ENCODE results near the gene EHD1.

The EHD1 gene

DNA sequence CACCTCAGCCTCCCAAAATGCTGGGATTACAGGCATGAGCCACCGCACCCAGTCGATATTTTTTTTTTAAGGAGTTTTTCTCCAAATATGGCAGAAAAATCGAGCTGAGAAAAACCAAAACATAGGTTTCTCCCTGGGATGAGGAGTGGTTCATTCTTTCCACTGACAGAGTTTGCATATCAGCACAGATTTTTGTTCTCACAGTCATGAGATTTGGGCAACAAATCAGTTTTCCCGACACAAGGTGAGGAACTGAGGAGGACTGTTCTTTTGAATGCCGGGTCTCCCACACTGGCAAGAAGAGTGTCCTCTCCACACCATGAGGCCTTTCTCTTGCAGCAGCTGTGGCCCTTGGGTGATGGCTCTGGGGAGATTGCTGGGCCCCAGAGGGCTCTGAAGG is 3.8 kb upstream of the EHD1 start:
- TF ChIP-seq FOXP2 (optimal IDR thresholded peaks at IDR 0.05; ENCODE audit: control extremely low read depth, extremely low read length, insufficient read depth) (no peak), EZH2 (IDR thresholded peaks at IDR 0.05) (no peak), POLR2AphosphoS5 (IDR thresholded peaks at IDR 0.05; ENCODE audit: borderline replicate concordance, low read depth, low read length) (no peak)
- Histone ChIP-seq H3K27ac (no peak overlapping the region), H3K4me3 (no peak overlapping the region), H3K36me3 (ENCODE audit: insufficient read depth, low read length) (no peaks in the 10 kb centered on the region), H3K9me3 (ENCODE audit: low read depth, low read length) (no peaks in the 10 kb centered on the region), H3K9ac (ENCODE audit: insufficient read length) (no peak overlapping the region)
- DNase-seq (ENCODE audit: low read depth, low spot score) = no peak

DNA sequence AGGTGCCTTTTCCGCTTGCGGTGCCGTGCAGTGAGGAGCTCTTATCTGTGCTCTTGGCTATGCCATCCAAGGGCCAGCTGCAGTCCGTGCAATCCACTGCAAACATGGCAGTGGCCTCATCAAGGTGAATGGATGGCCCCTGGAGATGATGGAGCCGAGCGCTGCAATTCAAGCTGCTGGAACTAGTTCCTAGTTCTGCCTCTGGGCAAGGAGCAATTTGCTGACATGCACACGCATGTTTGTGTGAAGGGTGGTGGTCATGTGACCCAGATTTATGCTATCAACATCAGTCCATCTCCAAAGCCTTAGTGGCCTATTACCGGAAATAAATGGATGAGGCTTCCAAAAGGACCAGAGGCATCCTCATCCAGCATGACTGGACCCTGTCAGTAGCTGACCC is 3.1 kb upstream of the EHD1 start:
- no peak overlapping the region for H3K4me3 ChIP-seq
- H3K27ac ChIP-seq = no peak overlapping the region
- no peak for DNase-seq (ENCODE audit: low read depth, low spot score)
- no peaks in the 10 kb centered on the region for H3K9me3 ChIP-seq (ENCODE audit: low read depth, low read length)
- no peaks in the 10 kb centered on the region for H3K36me3 ChIP-seq (ENCODE audit: insufficient read depth, low read length)
- H3K9ac ChIP-seq (ENCODE audit: insufficient read length) = no peak overlapping the region
- TF ChIP-seq EZH2 (IDR thresholded peaks at IDR 0.05) (no peak), FOXP2 (optimal IDR thresholded peaks at IDR 0.05; ENCODE audit: control extremely low read depth, extremely low read length, insufficient read depth) (no peak), POLR2AphosphoS5 (IDR thresholded peaks at IDR 0.05; ENCODE audit: borderline replicate concordance, low read depth, low read length) (no peak)

DNA sequence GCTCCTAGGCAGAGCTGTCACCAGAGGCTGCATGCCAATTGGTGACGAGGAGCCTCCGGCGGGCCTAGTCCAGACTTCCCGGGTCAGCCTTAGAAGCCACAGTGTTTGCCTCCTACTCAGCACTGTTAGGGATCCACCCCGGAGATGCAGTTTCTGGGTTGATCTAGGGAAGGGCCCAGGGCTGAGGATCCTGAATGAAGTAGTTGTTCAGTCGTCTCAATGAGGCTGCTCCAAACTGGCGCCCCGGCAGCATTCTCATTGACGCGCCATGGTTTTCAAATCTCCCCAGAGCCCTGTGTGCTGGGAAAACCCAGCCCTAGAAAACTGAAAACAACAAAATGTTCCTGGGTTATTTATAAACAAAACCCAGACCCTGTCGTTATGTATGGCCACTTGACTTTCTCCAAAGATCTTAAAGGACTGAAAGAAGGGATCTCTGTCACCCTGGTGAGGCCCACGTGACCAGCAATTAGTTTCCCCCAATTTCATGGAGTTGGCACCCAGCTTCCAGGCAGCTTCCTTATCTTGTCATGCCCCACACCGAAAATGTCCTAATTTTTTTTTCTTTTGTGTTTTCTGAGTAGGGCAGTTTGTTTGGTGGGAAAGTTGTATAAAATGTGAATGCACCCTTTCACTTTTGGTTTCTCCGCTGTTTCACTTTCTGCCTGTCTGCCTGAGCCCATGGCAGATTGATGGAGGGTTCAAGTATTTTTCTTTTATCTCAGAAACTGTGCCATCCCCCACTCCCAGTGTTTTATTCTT is 2.0 kb upstream of the EHD1 start:
- H3K36me3 ChIP-seq (ENCODE audit: insufficient read depth, low read length) = no peaks in the 10 kb centered on the region
- H3K27ac ChIP-seq = no peak overlapping the region
- no peak for DNase-seq (ENCODE audit: low read depth, low spot score)
- no peak for TF ChIP-seq FOXP2 (optimal IDR thresholded peaks at IDR 0.05; ENCODE audit: control extremely low read depth, extremely low read length, insufficient read depth)
- no peak for TF ChIP-seq POLR2AphosphoS5 (IDR thresholded peaks at IDR 0.05; ENCODE audit: borderline replicate concordance, low read depth, low read length)
- no peak for TF ChIP-seq EZH2 (IDR thresholded peaks at IDR 0.05)
- H3K4me3 ChIP-seq = no peak overlapping the region
- H3K9ac ChIP-seq (ENCODE audit: insufficient read length) = no peak overlapping the region
- no peaks in the 10 kb centered on the region for H3K9me3 ChIP-seq (ENCODE audit: low read depth, low read length)

DNA sequence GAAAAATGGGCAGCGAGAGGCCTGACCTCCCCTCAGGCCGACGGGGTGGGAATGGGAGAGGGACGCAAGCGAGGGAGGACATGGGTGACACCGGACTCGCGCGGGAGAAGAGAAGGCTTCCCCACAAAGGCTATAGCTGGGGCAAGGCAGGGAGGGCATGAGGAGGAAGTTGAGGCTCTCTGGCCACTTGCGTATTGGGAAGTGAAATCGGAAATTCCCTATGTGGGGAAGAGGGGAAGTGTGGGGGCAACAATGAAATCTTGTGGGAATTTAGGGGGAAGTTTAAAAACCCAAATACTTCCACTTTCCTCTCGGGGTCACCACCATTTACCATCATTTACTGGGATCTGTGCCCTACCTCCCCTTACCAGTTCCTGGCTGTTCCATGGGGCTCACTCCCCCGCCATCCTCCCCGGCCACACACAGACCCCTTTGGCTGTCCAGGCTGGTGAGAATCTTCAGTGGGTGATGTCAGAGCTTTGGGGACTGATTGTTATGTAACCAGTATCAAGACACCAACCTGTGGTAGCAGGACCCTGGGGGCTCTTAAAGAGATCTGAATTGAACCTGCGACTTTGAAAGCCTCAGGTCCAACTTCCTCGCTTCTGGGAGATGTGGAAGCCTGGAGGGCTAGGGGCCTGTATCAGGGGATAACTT is 951 bp upstream of the EHD1 start:
- Histone ChIP-seq H3K9ac (ENCODE audit: insufficient read length) (peak overlapping the region; percentile 95), H3K4me3 (peak overlapping the region; percentile 96), H3K9me3 (ENCODE audit: low read depth, low read length) (no peaks in the 10 kb centered on the region), H3K36me3 (ENCODE audit: insufficient read depth, low read length) (no peaks in the 10 kb centered on the region), H3K27ac (peak overlapping the region; percentile 74)
- no peak for TF ChIP-seq FOXP2 (optimal IDR thresholded peaks at IDR 0.05; ENCODE audit: control extremely low read depth, extremely low read length, insufficient read depth)
- DNase-seq (ENCODE audit: low read depth, low spot score) = no peak

DNA sequence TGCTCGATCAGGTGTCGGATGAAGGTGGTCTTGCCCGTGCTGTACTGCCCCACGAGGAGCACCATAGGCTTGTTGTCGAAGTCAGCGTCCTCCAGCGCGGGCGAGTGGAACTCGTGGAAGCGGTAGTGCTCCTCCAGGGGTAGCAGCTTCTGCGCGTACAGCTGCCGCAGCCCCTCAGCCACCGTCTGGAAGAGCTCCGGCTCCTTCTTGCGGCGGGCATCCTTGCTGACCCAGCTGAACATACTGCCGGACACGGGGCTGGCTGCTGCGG is 263 bp downstream of the EHD1 start:
- DNase-seq (ENCODE audit: low read depth, low spot score) = no peak
- H3K4me3 ChIP-seq = peak overlapping the region; percentile 96
- TF ChIP-seq POLR2AphosphoS5 (IDR thresholded peaks at IDR 0.05; ENCODE audit: borderline replicate concordance, low read depth, low read length) = no peak
- no peak for TF ChIP-seq FOXP2 (optimal IDR thresholded peaks at IDR 0.05; ENCODE audit: control extremely low read depth, extremely low read length, insufficient read depth)
- no peak for TF ChIP-seq EZH2 (IDR thresholded peaks at IDR 0.05)
- H3K9me3 ChIP-seq (ENCODE audit: low read depth, low read length) = no peaks in the 10 kb centered on the region
- peaks cover 4% of the 10 kb centered on the region; the same call in 1 of the 2 replicates for H3K36me3 ChIP-seq (ENCODE audit: insufficient read depth, low read length)
- H3K27ac ChIP-seq = no peak overlapping the region
- H3K9ac ChIP-seq (ENCODE audit: insufficient read length) = peak overlapping the region; percentile 82

DNA sequence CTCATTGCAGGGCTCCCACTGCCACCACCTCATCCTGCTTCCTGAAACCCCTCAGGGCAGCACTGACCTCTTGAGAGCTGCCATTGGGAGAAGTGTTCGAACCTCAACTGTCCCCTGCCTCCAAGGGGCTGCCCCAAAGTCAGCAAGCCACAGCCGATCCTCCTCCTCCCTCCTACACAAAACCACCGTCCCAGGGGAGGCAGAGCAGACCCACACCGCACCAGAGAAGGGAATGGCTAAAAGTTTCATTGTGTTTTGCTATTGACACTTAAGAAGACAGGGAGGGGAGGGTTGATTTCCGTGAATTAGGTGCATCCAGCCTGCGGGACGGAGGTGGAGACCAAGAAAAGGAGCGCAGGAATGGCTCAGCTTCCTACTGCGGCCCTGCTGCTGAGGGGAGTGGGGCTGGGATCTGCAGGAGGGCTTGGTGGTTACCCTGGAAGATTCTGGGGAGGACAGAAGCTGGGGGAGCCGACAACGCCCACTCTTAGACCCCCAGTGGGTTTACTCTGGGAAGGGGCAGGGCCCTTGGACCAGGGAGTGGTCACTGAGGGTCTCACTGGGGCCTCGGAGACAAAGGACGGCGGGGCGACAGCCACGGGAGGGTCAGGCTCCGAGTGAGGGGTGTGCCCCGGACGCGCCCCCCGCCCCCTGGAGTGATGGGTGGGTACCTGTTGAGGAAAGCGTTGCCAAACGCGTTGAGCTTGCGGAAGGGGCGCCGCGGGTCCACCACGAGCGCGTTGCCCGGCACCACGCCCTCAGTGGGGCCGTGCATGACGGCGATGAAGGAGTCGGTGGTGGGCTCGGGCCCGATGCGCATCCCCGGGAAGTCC is 815 bp downstream of the EHD1 start:
- H3K9ac ChIP-seq (ENCODE audit: insufficient read length) = peak overlapping the region; percentile 82
- H3K9me3 ChIP-seq (ENCODE audit: low read depth, low read length) = no peaks in the 10 kb centered on the region
- peak overlapping the region; percentile 96 for H3K4me3 ChIP-seq
- no peak for DNase-seq (ENCODE audit: low read depth, low spot score)
- no peak overlapping the region for H3K27ac ChIP-seq
- no peak for TF ChIP-seq EZH2 (IDR thresholded peaks at IDR 0.05)
- no peak for TF ChIP-seq POLR2AphosphoS5 (IDR thresholded peaks at IDR 0.05; ENCODE audit: borderline replicate concordance, low read depth, low read length)
- TF ChIP-seq FOXP2 (optimal IDR thresholded peaks at IDR 0.05; ENCODE audit: control extremely low read depth, extremely low read length, insufficient read depth) = no peak
- peaks cover 7% of the 10 kb centered on the region; the same call in 1 of the 2 replicates for H3K36me3 ChIP-seq (ENCODE audit: insufficient read depth, low read length)

DNA sequence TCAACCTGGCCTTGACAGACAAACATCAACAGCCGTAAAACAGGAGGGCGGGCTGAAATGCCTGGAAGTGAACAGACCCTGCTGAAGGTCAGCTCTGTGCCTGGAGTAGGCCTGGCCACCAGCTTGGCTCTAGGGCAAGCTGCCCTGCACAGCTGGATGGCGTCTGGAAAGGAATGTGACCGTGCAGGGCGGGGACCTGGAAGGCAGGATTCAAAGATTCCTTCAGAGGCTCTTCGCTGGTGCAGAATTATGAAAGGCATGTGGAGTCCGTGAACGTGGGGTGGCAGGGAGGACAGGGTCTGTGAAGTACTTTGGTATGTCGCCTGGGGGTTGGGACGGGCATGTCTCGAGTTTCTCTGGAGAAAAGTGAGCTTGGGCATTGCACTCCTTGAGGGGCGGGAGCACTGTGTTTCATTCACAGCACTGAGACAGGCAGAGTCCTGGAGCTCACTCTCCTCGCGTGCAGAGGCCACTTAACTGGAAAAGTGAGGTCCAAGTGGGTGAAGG is 1.5 kb downstream of the EHD1 start:
- peak overlapping the region; percentile 96 for H3K4me3 ChIP-seq
- H3K9me3 ChIP-seq (ENCODE audit: low read depth, low read length) = no peaks in the 10 kb centered on the region
- no peak overlapping the region for H3K27ac ChIP-seq
- TF ChIP-seq POLR2AphosphoS5 (IDR thresholded peaks at IDR 0.05; ENCODE audit: borderline replicate concordance, low read depth, low read length) (no peak), EZH2 (IDR thresholded peaks at IDR 0.05) (no peak), FOXP2 (optimal IDR thresholded peaks at IDR 0.05; ENCODE audit: control extremely low read depth, extremely low read length, insufficient read depth) (no peak)
- H3K36me3 ChIP-seq (ENCODE audit: insufficient read depth, low read length) = peaks cover 7% of the 10 kb centered on the region; the same call in 1 of the 2 replicates
- H3K9ac ChIP-seq (ENCODE audit: insufficient read length) = peak overlapping the region; percentile 82
- DNase-seq (ENCODE audit: low read depth, low spot score) = no peak

DNA sequence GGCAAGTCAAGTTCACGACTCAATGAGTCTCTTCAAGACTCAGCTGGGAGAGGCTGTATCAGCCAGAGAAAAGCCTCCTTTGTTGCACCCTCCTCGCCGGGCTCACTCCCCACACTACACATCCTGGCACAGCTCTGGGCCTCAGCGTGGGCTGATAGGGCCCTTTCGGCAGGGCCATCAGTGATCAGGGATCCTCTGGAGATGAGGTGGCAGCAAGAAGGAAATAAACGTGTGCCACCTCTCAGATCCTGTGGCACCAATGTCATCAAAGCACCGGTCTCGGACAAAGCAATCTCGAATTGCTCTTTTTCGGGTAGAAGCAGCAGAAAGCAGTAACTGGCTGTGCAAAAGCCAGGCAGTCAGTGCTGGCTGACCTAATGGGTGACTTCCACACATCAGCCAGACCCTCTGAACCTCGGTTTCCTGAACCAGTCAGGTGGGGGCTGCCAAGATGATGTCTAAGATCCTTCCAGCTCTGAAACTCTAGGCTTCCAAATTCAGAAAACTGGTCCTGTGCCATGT is 2.1 kb downstream of the EHD1 start:
- Histone ChIP-seq H3K27ac (no peak overlapping the region), H3K4me3 (no peak overlapping the region), H3K36me3 (ENCODE audit: insufficient read depth, low read length) (peaks cover 7% of the 10 kb centered on the region; the same call in 1 of the 2 replicates), H3K9ac (ENCODE audit: insufficient read length) (peak overlapping the region; percentile 20), H3K9me3 (ENCODE audit: low read depth, low read length) (no peaks in the 10 kb centered on the region)
- TF ChIP-seq FOXP2 (optimal IDR thresholded peaks at IDR 0.05; ENCODE audit: control extremely low read depth, extremely low read length, insufficient read depth) = no peak
- TF ChIP-seq EZH2 (IDR thresholded peaks at IDR 0.05) = no peak
- TF ChIP-seq POLR2AphosphoS5 (IDR thresholded peaks at IDR 0.05; ENCODE audit: borderline replicate concordance, low read depth, low read length) = no peak
- DNase-seq (ENCODE audit: low read depth, low spot score) = no peak
